GM12892 (cell line): ENCODE data around the gene MLH1.

Source experiments
- POLR2A ChIP-seq: IDR thresholded peaks from 2 replicates; pipeline ENCODE4 v1.6.1; 2011; ENCODE audit warnings: low read depth, low read length, control low read depth
- TAF1 ChIP-seq: IDR thresholded peaks from 2 replicates; pipeline ENCODE4 v1.6.1; 2011; ENCODE audit warnings: low read depth, mild to moderate bottlenecking, control low read depth, low read length, borderline replicate concordance

DNA sequence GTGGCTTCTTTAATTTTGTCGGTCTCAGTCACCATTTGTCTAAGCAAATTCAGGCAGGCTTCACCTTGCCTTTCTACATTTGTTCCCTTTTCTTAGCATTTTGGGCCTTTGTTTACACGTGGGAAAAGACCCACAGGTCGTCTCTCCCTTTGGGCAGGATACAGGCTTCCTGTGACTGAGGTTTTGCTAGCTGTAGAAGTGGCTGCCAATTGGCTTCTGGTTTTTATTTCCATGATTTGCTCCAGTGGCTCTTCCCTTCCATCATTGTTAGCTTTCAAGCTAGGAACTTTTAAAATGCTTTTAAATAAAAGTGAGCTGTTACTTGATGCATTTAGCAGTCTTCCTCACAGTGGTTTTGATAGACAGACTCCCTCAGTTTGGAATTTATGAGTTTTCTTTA is 37.3 kb downstream of the MLH1 start:
- TF ChIP-seq TAF1 (no peak), POLR2A (no peak)
